ENCODE data around the gene GRK3. TPM values are rescaled to one million over a fixed set of nuclear protein-coding genes. Genes with fewer than 3 reads are reported as not detected.
"Not testable (repeated sequence)": the region's sequence is repeated elsewhere in the genome, so short reads cannot be mapped to it uniquely, and the experiment has no call there.

Gene GRK3
- total and polyA plus RNA-seq, 5 experiments from 2014 or later: 0.19 to 8.8 (median 0.77) TPM

DNA sequence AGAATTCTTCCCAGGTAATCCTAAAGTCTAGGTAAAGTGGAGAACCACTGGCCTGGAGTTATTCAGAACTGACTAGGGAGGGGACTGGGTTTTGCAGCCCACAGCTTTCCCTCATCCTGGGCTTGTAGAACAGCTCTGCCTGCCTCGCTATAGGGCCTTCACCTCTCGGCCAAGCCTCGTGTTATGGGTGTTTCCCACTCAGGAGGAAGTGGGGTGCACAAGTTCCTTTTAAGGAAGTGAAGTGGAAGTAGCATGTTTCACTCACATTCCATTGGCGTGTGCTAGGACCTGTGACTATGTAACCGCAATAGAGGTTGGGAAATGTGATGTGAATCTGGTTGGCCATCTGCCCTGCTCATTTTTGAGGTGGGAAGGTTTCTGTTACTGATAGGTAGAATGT lies 20.5 kb downstream of the GRK3 start:
- H3K27ac Mint-ChIP-seq, H3K9me3 Mint-ChIP-seq, DNase-seq, H3K4me3 Mint-ChIP-seq, POLR2A ChIA-PET, H3K27me3 Mint-ChIP-seq, H3K36me3 Mint-ChIP-seq, ATAC-seq: not testable (repeated sequence)
- H3K4me1 Mint-ChIP-seq: peaks cover 0 to 35% (median 3%) of the 10 kb centered on the region in 4 donors

DNA sequence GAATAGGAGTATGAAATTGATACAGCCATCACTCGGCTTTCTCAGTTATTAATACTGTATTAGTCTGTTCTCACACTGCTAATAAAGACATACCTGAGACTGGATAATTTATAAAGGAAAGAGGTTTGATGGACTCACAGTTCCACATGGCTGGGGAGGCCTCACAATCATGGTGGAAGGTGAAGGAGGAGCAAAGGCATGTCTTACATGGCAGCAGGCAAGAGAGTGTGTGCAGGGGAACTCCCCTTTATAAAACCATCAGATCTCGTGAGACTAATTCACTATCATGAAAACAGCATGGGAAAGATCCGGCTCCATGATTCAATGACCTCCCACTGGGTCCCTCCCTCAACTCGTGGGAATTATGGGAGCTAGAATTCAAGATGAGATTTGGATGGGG lies 25.2 kb downstream of the GRK3 start:
- H3K4me3 Mint-ChIP-seq, H3K27ac Mint-ChIP-seq, DNase-seq, ATAC-seq, POLR2A ChIA-PET, H3K4me1 Mint-ChIP-seq, H3K27me3 Mint-ChIP-seq: not testable (repeated sequence)
- Mint-ChIP-seq H3K36me3 (peaks cover 0 to 22% (median 6%) of the 10 kb centered on the region in 3 donors), H3K9me3 (peaks cover 0 to 14% (median 6%) of the 10 kb centered on the region in 9 donors)

DNA sequence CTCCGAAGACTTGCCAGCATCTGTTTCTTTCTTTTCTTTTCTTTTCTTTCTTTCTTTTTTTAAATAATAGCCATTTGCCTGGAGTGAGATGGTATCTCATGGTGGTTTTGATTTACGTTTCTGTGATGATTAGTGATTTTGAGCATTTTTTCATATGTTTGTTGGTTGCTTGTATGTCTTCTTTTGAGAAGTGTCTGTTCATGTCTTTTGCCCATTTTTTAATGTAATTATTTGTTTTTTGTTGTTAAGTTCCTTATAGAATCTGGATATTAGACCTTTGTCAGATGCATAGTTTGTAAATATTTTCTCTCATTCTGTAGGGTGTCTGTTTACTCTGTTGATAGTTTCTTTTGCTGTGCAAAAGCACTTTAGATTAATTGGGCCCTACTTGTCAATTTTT lies 28.8 kb downstream of the GRK3 start:
- ATAC-seq, DNase-seq, POLR2A ChIA-PET, H3K4me3 Mint-ChIP-seq, H3K27ac Mint-ChIP-seq, H3K27me3 Mint-ChIP-seq: not testable (repeated sequence)
- Mint-ChIP-seq H3K4me1 (peaks cover 4 to 14% (median 11%) of the 10 kb centered on the region in 4 donors), H3K9me3 (peaks cover 0 to 20% (median 11%) of the 10 kb centered on the region in 9 donors), H3K36me3 (peaks cover 0 to 37% (median 21%) of the 10 kb centered on the region in 3 donors)

DNA sequence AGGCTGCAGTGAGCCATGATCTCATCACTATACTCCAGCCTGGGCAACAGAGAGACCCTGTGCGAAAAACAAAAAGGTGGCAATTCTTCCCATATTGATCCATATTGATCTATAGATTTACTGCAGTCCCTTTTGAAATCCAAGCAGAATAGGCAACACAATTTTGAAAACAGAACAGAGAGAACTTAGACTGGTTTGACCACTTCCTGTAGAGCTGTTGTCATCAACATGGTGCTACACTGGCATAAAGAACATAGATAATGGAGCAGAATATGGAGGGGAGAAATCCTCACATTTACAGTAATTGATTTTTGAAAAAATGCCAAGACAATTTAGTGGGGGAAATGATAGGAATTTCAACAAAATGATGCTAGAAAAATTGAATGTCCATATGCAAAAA lies 34.1 kb downstream of the GRK3 start:
- peak overlapping the region in 2 of 10 donors; percentile 3 to 17 for H3K4me3 Mint-ChIP-seq
- peak overlapping the region in 2 of 10 donors; percentile 2 to 37 for H3K27ac Mint-ChIP-seq
- POLR2A ChIA-PET: no interaction called here
- peaks cover 0 to 15% (median 4%) of the 10 kb centered on the region in 9 donors for H3K9me3 Mint-ChIP-seq
- DNase-seq (peak in 1 of 10 donors; percentile 4), ATAC-seq (no peak)
- H3K36me3 Mint-ChIP-seq: peaks cover 0 to 25% (median 16%) of the 10 kb centered on the region in 3 donors
- peaks cover 5 to 28% (median 19%) of the 10 kb centered on the region in 4 donors for H3K4me1 Mint-ChIP-seq
- H3K27me3 Mint-ChIP-seq: no peaks in the 10 kb centered on the region

DNA sequence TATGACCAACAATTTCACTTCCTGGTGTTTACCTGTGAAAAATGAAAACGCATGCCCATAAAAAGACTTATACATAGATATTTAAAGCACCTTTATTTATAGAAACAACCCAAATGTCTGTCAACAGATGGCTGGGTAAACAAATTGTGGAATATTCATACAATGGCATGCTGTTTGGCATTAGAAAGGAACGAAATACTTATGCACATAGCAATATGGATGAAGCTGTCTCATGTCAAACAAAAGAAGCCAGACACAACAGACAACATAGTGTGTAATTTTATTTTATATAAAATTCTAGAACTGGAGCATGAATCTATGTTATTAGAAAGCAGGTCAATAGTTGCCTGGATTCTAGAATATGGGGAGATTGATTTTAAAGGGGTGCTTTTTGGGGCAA lies 38.0 kb downstream of the GRK3 start:
- no peak overlapping the region for H3K27ac Mint-ChIP-seq
- H3K4me1 Mint-ChIP-seq: peaks cover 5 to 28% (median 17%) of the 10 kb centered on the region in 4 donors
- no peak for ATAC-seq
- peaks cover 0 to 7% (median 1%) of the 10 kb centered on the region in 9 donors for H3K9me3 Mint-ChIP-seq
- DNase-seq: no peak
- H3K36me3 Mint-ChIP-seq: peaks cover 2 to 9% (median 3%) of the 10 kb centered on the region in 3 donors
- H3K27me3 Mint-ChIP-seq: no peaks in the 10 kb centered on the region
- POLR2A ChIA-PET: no interaction called here
- H3K4me3 Mint-ChIP-seq: no peak overlapping the region

DNA sequence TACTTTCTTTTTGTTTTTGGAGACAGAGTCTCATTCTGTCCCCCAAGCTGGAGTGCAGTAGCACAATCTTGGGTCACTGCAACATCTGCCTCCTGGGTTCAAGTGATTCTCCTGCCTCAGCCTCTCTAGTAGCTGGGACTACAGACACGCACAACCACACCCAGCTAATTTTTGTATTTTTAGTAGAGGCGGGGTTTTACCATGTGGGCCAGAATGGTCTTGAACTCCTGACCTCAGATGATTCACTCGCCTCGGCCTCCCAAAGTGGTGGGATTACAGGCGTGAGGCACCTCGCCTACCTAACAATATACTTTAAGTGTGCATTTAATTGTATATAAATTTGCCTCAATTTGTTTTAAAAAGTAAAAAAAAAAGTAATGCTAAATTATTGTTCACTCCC lies 38.4 kb downstream of the GRK3 start:
- POLR2A ChIA-PET: no interaction called here
- H3K36me3 Mint-ChIP-seq: peaks cover 0 to 4% (median 2%) of the 10 kb centered on the region in 3 donors
- H3K27me3 Mint-ChIP-seq: no peaks in the 10 kb centered on the region
- ATAC-seq: no peak
- H3K9me3 Mint-ChIP-seq: peaks cover 0 to 2% (median 0%) of the 10 kb centered on the region in 9 donors
- H3K4me1 Mint-ChIP-seq: peaks cover 5 to 24% (median 12%) of the 10 kb centered on the region in 4 donors
- no peak overlapping the region for H3K27ac Mint-ChIP-seq
- DNase-seq: no peak
- no peak overlapping the region for H3K4me3 Mint-ChIP-seq

DNA sequence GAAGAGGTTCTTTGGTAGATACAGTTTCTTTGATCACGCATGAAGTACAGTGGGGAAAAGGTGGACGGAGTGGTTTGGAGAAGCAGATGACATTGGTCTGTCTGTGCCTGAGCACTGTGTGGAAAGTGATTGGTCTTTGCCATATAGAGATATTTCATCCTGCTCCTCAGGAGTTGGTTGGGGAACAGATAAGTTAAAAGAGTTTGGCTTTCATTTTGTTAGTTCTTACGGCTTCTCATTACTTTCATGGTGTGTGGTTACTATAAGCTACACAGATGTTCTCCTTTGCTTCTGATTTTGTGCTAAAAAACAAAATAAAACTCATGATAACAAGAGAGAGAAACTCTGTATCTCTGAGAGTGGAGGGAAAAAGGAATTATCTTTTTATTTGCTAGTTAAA lies 40.7 kb downstream of the GRK3 start:
- POLR2A ChIA-PET, DNase-seq, H3K4me3 Mint-ChIP-seq, ATAC-seq, H3K27me3 Mint-ChIP-seq, H3K36me3 Mint-ChIP-seq, H3K9me3 Mint-ChIP-seq: not testable (repeated sequence)
- Mint-ChIP-seq H3K27ac (peak overlapping the region in 1 of 10 donors; percentile 29), H3K4me1 (peaks cover 0 to 10% (median 2%) of the 10 kb centered on the region in 4 donors)

DNA sequence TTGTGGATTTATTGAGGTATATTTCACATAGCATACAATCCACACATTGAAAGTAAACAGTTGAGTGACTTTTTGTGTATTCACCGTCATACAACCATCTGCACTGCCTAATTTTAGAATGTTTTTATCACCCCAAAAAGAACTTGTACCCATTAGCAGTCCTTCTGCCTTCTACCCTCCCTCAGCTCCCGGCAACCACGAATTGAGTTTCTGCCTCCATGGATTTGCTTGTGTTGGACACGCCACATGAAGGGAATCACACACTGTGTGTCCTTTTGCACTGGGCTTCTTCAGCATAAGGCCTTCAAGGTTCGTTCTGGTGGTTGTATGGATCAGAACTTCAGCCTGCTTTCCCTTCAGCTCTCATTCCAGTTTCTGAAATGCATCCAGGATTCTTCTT lies 41.1 kb downstream of the GRK3 start:
- H3K36me3 Mint-ChIP-seq: not testable (repeated sequence)

DNA sequence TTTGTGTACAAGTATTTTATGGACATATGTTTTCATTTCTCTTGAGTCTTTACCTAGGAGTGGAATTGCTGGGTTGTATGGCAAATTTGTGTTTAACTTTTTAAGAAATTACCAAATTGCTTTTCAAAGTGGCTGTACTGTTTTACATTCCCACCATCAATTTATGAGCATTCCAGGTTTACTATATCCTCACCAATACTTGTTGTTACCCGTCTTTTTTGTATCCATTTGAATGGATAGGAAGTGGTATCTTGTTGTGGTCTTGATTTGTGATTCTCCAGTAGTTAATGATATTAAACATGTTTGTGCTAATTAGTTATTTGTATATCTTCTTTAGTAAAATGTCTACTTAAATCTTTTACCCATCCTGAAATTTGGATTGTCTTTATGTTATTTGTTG lies 46.8 kb downstream of the GRK3 start:
- ATAC-seq, H3K4me3 Mint-ChIP-seq, H3K27me3 Mint-ChIP-seq, POLR2A ChIA-PET, H3K4me1 Mint-ChIP-seq, DNase-seq, H3K9me3 Mint-ChIP-seq, H3K27ac Mint-ChIP-seq: not testable (repeated sequence)
- H3K36me3 Mint-ChIP-seq: peaks cover 5 to 19% (median 10%) of the 10 kb centered on the region in 3 donors

More for the DNA sequence above, 41.1 kb downstream of the GRK3 start:
- ATAC-seq, H3K27me3 Mint-ChIP-seq, H3K4me3 Mint-ChIP-seq, DNase-seq, H3K4me1 Mint-ChIP-seq, H3K27ac Mint-ChIP-seq, POLR2A ChIA-PET, H3K9me3 Mint-ChIP-seq: not testable (repeated sequence)

DNA sequence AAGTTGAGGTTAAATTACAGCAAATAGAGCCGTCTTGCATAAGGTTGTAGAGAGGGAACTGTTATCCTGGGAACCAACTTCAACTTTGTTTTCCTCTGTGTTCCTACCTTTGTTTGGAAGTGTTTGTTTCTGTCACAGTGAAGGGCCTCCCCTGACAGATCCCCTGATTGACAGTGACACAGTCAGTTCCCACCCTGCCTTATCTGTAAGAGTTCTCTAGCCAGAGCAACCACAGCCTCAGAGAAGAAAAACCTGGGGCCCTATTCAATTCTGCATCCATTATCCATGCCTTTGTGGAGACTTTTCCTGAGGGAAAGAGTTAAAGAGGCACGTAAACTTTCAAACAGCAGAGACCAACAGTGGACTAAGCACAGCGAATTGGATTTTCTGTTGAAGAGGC lies 48.7 kb downstream of the GRK3 start:
- DNase-seq, H3K9me3 Mint-ChIP-seq, H3K27me3 Mint-ChIP-seq, H3K4me3 Mint-ChIP-seq, H3K27ac Mint-ChIP-seq, H3K4me1 Mint-ChIP-seq, ATAC-seq, POLR2A ChIA-PET: not testable (repeated sequence)
- H3K36me3 Mint-ChIP-seq: peaks cover 5 to 19% (median 8%) of the 10 kb centered on the region in 3 donors

DNA sequence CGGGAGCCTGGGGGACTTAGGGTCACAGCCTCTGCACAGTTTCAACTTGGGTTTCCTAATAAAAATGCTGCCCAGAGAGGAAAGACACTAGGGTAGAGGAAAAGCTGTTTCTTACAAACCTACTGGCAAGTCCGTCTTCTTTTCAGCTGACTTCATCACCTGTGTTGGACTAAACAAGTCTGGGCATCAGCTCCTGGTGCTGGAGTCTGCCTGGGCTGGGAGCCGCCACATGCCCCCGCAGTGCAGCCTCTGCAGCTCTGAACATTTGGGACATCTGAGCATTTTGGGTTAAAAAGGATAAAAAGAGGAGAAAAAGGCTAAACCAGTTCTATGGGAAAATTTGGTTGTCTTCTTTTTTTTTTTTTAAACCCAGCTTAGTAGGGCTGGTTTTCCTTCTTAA lies 49.1 kb downstream of the GRK3 start:
- DNase-seq, H3K4me1 Mint-ChIP-seq, POLR2A ChIA-PET, H3K4me3 Mint-ChIP-seq, H3K27me3 Mint-ChIP-seq, H3K9me3 Mint-ChIP-seq, ATAC-seq, H3K27ac Mint-ChIP-seq: not testable (repeated sequence)
- H3K36me3 Mint-ChIP-seq: peaks cover 5 to 19% (median 8%) of the 10 kb centered on the region in 3 donors

DNA sequence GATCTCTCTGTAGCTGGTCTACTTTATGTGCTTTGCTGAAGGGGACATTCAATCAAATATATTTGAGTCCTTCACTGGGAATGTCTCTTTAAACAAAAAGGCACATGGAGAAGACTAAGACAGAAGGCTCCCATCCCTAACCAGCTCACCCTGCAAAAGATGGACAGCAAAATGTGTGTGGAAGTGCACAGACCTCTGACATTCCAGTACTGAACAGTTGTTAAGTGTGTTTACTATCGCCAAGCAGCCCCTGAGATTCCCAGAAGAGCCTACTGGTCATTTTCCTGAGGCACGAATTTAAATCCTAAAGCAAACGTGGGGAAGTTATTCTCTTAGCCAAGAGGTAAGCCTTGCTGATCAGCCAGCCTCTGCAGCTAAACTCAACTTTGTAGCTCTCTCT lies 50.3 kb downstream of the GRK3 start:
- H3K4me1 Mint-ChIP-seq, DNase-seq, H3K27me3 Mint-ChIP-seq, H3K9me3 Mint-ChIP-seq, ATAC-seq, POLR2A ChIA-PET, H3K4me3 Mint-ChIP-seq: not testable (repeated sequence)
- peak overlapping the region in 1 of 10 donors; percentile 19 for H3K27ac Mint-ChIP-seq
- peaks cover 5 to 19% (median 8%) of the 10 kb centered on the region in 3 donors for H3K36me3 Mint-ChIP-seq

DNA sequence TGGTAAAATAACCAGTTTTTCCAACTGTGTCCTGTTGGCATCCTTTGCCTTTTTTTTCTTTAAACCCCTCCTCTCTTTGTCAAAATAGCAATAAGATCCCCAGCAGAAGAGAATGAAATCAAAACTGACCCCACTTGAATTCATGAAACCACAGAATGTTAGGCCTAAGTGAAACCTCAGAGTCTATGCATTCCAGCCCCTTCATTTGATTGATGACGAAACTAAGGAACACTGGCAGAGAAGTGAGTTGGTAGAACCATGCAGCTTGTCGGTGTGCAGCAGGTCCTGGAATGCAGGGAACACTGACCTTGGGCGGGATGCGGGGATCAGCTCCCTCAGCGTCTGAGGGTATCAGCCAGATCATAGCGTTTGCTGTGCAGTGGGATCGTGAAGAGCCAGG lies 57.5 kb downstream of the GRK3 start:
- DNase-seq: no peak
- ATAC-seq: no peak
- Mint-ChIP-seq H3K36me3 (peaks cover 0 to 7% (median 2%) of the 10 kb centered on the region in 3 donors), H3K27ac (peak overlapping the region in 1 of 10 donors; percentile 4), H3K4me3 (no peak overlapping the region), H3K27me3 (no peaks in the 10 kb centered on the region), H3K4me1 (peaks cover 9 to 21% (median 13%) of the 10 kb centered on the region in 4 donors), H3K9me3 (no peaks in the 10 kb centered on the region)
- POLR2A ChIA-PET: no interaction called here

DNA sequence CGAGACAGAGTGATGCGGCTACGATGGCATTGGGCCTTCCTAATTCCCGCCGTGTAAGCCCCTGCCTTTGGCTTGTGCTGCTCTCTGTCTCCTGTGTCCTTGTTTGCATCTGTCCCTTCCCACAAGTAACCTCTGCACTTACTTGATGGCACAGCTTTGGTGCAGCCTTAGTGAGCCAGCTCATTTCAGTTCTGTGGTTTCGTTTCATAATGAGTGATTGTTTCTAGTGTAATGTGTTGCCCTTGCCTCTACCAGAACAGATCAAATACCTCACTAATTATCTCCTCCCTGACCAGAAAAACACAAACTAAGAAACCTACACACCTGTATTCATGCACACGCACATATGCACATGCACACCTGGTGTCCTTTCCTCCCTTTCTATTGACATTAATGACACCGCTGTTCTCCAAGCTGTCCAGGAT lies 58.8 kb downstream of the GRK3 start:
- Mint-ChIP-seq H3K27me3 (no peaks in the 10 kb centered on the region), H3K9me3 (no peaks in the 10 kb centered on the region), H3K4me3 (no peak overlapping the region), H3K36me3 (peaks cover 0 to 7% (median 2%) of the 10 kb centered on the region in 3 donors), H3K27ac (no peak overlapping the region), H3K4me1 (peaks cover 9 to 21% (median 13%) of the 10 kb centered on the region in 4 donors)
- DNase-seq: no peak
- no peak for ATAC-seq
- POLR2A ChIA-PET: no interaction called here

Measured in naive thymus-derived CD8-positive, alpha-beta T cell (primary cell).